ENCODE measurements around the gene RNH1.

Gene RNH1

DNA sequence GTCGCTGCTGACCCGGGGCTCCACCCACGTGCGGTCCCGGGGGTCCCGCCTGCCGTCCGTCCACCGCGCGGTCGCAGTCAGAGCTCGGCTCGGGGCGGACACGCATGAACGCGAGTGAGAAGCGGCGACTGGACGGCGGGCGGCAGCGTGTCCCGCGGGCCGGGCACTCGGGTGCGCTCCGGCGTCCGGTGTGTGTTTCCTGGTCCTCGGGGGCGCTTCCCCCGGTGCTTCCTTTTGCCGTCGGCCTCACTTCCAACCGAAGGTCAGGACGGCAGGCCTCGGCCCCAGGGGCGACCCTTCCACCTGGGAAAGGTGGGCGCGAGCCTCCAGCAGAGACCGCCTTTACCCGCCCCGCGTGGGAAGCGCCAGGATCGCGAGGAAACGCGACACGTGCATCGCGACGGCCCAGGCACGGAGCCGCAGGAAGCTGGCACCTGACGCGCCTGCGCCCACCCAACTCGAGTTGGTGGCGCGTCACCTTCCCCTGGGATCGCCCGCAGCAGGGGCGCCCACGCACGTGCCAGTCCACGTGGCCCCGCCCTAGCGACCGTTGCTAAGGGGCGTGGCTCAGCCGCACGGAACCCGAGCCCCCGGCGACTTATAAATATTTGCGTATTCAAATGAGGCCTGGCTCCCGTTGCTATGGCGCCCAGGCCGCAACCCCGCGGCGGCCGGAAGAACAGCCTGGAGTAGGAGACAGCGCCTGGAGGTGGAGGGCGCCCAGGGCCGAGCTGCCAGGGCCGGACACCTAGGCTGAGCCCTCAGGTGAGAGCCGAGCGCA, 30.0 kb upstream of the RNH1 start, which contains the start of gene LRRC56:
LRRC56 (plus strand) TSS at position 687 of the 781 bp plus-strand sequence. CDS start 3,158 bp downstream, outside the sequence.
- peak; percentile 18 for DNase-seq

DNA sequence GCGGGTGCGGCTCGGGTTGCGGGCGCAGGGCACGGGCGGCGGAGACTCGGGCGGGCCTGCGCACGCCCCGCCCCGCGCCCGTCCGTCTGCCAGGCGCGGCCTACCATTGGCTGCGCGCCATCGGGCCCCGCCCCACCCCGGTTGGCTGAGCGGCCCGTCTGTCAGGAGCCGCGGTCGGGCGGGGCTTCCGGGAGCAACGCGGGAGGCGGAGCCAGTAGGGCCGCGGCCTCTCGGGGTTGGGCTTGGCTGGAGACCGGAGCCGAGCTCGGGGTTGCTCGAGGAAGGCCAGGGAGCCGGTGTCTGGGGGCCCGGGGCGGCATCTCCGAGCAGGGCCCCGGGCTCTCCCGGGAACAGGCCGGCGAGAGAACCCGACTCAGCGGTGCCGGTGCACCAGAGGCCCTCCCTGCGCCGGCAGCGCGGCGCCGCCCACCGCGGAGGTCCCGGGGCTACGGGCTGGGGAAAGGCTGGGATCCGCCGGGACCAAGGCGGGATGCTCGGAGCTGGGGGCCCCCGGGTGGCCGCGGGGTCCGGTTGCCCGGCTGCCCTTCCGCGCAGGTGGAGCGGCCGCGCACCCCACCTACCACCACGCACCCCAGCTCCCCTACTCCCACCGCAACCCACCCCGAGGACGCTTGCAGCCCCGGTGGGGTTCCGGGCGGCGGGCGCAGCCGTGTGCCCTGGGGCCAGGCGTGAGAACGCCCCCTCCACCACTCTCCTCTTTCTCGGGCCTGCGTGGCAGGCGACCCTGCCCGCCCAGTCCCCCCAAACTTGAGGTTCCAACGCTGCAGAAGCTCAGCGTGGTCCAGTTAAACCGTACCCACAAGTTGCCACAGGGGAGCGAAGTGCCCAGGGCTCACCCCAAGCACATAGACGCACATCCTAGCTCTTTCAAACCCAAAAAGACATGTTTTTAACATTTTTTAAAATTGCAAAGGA, 28.7 kb upstream of the RNH1 start, which contains the start of gene HRAS:
HRAS (minus strand) TSS at position 58 of the 936 bp plus-strand sequence.
- peak; percentile 54 for DNase-seq

DNA sequence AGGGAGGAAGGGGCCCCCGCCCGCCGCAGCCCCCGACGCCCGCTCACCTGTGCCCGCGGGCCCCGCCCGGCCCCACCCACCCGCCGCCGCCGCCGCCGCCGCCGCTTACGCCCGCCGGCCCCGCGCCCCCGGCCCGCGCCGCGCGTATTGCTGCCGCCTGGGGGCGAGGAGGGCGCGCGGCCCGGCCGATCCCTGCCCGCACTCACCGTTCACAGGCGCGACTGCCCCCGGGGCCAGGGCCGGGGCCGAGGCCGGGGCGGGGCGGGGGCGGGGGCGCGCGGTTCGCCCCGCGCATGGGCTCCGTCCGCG, 28.1 kb upstream of the RNH1 start:
- DNase-seq, result no peak

DNA sequence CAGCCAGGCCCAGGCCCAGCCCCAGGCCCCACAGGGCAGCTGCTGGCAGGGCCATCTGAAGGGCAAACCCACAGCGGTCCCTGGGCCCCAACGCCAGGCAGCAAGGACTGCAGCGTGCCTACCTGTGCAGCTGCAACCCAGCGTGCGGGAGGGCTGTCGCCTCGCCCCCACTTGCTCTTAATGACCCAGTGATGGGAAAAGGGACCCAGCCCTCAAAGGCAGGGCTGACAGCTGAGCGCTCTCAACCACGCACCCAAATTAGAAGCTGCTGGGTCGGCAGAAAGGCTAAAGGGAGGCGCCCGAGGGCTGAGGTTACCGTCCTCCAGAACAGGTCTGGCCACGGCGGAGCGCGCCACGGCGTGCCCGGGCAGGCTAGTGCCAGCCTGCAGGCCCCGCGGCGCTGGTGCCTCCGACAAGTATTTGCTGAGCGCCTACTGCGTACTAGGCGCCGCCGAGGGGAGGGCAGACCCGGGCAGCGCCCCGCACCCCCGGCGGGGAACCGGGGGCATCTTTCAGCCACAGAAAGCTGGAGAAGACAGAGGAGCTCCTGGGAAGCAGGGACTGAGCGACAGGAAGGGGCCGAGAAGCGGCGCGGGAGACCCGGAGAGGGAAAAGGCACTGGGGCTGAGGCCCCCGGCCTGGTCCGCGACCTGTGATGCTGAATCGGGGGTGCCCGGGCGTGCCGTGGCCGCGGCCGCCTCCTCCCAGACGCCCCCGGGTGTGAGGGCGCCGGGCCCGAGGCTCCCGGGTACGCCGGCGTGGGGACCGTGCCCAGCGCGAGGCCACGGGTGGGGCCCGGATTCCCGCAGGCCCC, 27.6 kb upstream of the RNH1 start:
- no peak for DNase-seq

DNA sequence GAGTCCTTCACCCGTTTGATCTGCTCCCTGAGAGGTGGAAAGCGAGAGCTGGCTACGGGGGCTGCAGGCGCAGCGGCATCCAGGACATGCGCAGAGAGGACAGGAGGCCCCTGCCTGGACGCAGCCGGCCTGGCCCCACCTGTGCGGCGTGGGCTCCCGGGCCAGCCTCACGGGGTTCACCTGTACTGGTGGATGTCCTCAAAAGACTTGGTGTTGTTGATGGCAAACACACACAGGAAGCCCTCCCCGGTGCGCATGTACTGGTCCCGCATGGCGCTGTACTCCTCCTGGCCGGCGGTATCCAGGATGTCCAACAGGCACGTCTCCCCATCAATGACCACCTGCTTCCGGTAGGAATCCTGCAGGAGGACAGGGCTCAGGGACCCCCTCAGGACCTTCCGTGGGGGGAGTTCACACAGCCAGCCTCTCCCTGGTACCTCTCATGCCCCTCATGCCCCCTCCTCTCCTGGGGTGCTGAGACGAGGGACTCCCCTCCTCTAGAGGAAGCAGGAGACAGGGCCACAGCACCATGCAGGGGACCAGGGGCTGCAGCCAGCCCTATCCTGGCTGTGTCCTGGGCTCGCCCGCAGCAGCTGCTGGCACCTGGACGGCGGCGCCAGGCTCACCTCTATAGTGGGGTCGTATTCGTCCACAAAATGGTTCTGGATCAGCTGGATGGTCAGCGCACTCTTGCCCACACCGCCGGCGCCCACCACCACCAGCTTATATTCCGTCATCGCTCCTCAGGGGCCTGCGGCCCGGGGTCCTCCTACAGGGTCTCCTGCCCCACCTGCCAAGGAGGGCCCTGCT, 26.7 kb upstream of the RNH1 start:
- DNase-seq, result no peak

DNA sequence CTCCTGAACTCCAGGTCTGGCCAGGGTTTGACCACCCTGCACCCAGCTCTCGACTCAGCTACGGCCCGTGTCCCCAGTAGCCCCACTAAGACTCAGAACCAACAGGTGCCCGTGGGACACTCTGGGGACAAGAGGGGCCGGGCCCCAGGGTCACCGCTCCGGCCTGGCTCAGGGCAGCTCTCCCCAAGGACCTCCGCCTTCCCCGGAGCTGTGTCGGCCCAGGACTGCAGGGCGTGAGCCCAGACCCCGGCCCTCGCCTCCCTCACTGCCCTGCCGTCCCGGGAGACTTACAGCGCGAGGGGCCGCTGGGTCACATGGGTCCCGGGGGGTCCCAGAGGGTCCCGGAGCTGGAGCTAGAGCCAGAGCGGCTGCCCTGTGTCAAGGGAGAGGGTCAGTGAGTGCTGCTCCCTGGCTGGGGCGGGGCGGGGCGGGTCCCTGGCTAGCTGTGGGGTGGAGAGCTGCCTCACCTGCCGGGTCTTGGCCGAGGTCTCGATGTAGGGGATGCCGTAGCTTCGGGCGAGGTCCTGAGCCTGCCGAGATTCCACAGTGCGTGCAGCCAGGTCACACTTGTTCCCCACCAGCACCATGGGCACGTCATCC, 26.0 kb upstream of the RNH1 start:
- DNase-seq, result no peak

DNA sequence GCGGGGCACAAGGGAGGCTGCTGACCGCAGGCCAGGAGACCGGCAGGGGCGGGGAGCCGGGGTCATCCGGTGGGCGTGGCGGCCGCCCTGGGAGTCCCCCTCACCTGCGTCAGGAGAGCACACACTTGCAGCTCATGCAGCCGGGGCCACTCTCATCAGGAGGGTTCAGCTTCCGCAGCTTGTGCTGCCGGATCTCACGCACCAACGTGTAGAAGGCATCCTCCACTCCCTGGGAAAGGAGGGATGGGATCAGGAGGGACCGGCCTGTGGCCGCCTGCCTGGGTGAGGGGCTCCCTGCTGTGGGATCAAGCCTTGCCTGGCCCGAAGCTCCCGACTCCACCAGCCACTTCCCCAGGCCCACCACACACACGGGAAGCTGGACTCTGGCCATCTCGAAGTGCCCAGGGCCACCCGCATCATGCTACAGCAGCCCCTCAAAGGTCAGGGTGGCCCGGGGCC, 25.5 kb upstream of the RNH1 start:
- DNase-seq, result no peak

DNA sequence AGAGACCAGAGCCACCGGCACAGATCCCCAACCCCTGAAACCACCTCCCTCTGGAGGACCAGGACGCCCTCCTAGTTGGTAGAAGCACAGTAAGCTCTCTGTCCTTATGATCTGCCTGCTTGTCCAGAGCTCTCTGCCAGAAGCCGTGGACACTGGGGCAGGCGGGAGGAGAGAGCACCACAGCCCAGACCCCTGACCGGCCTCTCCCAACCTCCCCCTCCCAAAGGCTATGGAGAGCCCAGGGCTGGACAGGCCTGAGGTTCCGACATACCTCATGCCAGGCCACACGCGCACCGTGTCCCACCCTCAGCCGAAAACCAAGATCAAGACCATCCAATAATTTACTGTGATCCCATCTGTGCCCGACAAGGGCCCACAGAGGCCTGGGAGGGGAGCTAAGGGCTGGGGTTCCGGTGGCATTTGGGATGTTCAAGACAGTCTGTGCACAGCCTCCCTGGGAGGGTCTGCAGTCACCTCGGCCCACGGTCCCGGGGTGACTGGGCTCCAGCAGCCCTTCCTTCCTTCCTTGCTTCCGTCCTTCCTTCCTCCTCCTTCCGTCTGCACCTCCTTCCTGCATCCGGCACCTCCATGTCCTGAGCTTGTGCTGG, 25.0 kb upstream of the RNH1 start:
- DNase-seq, result no peak

DNA sequence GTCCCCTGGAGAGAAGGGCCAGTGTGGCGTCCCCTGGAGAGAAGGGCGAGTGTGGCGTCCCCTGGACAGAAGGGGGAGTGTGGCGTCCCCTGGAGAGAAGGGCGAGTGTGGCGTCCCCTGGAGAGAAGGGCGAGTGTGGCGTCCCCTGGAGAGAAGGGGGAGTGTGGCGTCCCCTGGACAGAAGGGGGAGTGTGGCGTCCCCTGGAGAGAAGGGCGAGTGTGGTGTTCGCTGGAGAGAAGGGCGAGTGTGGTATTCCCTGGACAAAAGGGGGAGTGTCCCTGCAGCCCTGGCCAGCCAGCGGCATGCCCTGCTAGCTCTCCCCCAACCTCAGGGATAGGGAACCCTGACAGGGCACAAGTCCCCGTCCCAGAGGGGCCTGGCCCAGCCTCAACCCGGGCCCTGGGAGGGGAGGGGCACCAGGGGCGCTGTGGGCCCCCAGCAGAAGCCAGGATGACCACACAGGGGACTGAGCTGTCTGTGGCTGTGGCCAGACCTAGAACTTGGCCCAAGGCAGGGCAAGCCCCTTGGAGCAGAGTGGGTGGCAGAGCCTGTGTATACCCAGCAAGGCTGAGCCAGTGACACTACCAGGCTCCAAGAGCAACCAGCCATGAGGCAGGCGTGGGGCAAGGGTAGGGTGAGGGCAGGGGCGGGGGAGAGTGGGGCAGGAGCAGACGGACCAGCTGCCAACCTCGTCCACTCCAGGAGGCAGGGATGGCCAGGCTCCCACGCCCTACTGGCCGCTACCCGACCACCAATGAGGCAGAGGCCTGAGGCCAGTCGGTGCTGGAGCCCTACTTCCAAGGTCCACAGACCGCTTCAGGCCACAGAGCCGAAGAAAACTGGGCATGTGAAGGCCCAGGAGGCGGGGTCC, 24.2 kb upstream of the RNH1 start:
- DNase-seq, result no peak

DNA sequence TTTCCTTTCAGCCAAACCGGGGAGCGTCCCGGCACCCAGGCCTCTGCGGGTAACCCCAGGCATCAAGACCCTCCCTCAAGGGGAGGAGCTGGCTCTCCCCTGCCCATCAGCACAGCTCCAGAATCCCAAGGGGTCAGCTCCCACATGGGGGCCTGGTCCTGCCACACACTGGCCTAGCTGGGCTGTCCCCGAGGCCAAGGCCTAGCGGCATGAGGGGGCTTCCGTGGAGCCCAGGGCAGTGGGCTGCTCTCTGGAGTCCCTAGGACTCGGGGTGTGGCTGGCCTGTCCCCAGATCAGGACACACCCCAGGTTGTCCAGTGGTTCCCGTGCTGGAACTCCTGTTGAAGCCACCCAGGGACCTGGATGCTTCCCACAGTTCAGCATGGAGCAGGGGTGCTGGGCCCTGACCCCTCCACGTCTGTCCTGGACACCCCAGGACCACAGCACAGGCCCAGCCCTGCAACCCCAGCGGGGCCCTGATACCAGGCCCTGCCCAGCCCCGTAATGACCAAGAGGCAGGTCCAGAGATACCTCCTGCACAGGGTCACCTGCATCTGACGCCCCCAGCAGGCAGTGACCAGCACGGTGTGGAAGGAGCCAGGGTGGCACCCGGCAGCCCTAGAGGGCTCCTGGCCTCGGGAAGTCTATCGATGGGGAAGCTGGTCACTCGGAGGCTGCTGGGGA, 22.8 kb upstream of the RNH1 start:
- no peak for DNase-seq

DNA sequence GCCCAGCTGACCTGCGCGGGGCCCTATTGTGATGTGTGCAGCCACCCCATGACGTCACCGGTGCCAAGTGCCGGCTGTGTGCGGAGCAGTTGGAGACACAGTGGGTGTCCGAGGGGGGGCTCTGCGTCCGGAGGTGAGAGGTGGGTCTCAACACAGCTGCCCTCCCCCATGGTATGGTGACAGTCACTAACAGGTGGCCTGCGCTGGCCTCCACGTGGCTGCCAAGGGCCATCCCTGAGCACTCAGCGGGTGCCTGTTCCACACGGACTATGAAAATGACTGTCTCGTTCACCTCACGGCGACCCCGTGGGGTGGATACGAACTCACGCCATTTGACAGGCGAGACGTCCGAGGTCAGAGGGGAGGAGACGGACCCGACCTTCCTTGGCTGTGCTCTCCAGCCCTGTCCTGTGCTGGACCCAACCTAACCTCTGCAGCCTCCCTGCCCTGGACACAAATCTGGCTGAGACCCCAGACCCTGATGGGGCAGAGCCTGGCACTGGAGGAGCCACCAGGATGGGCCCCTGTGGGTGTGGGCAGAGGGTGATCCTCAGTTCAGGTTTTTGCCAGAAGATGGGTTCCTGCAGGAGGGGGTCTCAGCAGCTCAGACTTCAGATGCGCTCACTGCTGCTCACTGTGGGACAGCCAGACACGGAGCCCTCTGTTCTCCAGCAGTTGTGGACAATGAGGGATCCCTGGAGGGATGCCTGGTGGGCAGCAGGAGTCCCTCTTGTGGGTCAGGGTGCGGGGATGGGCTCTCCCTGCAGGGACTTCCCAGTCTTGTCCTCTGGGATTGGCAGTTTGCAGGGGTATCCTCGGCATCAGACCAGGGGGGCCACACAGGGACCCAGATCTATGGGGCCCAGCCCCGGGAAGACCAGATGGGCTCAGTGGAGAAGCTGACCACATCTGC, 22.0 kb upstream of the RNH1 start:
- DNase-seq, result no peak

DNA sequence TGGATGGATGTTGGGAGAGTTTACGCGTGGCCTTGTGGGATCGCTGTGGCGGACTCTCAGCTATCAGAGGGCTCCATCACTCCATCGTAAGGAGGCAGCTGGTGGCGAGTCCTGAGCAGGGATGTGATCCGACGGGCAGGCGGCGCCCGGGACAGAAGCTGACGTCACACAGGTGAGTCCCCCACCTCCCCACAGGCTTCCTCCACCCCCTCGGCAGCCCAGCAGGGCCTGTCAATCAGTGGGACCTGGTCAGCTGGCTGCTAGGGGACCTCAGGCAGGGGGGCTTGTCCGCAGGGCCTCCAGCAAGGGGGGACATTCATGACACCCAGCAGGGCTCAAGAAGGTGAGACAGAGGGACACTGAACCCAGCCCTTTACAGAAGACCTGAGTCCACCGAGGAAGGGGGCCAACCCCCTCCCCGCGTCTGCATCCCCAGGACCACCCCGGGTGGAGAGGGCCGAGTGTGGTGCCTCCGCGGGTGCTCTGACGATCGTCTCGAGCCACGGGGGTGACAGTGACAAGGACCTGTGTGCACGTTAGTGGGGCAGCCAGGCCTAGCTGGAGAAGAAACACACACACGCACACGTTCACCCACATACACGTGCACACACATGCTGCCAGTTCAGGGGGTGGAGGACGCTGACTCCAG, 21.2 kb upstream of the RNH1 start:
- no peak for DNase-seq

DNA sequence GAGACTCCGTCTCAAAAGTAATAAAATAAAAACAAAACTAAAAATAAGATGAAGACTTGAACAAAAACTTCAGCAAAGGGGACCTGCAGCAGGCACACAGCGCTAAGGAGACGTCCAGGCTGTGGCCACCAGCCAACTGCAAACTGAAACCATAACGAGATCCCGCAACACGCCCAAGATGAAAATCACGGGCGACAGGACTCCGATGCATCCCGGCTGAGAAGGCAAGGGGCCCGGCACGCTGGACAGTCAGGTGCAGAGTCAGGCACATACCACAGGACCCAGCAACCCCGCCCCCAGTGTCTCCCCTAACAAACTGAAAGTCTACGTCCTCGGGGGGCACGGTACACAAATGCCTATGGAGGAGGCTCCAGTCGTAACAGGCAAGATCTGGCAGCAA, 19.1 kb upstream of the RNH1 start:
- no peak for DNase-seq

DNA sequence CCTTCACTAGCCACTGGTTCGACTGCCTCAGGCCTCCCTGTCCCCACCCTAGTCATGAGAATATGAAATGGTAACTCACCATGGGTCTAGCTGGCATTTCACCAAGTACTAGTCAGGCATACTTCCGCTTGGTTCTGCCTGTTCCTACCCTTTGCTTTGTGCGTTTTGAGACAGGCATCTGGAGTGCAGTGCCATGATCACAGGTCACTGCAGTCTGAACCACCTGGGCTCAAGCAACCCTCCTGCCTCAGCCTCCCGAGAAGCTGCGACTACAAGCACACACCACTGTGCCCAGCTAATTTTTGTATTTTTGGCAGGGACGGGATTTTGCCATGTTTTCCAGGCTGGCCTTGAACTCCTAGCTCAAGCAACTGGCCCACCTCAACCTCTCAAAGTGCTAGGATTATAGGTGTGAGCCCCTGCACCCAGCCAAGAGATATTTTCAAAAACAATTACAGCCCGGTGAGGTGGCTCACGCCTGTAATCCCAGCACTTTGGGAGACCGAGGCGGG, 14.2 kb upstream of the RNH1 start:
- no peak for DNase-seq

DNA sequence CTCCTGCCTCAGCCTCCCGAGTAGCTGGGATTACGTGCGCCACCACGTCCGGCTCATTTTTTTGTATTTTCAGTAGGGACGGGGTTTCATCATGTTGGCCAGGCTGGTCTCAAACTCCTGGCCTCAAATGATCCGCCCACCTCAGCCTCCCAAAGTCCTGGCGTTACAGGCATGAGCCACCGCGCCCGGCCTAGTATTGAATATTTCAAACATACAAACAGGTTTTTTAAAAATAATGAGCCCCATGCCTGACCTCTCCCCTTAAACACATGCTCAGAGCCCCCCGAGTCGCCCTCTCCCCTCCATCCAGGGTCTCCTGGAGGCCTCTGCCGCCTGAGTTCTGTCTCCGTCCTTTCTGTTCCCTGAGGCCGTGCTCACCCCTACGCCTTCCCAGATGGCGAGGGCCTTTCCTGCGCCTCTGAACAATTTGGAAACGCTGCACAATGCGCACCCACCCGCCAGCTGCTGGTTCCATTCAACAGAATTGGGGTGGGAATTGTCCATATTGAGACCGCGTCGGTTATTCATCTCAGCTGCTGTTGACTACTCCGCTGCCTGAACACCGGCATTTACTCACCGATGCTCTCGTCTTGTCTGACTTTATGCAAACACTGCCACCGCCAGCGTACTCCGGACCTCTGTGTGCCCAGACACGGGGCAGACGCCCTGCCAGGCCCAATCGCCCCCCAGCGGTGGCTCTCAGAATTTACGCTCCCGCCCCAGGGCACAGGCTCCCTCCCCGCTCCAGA, 13.6 kb upstream of the RNH1 start:
- DNase-seq, result no peak

DNA sequence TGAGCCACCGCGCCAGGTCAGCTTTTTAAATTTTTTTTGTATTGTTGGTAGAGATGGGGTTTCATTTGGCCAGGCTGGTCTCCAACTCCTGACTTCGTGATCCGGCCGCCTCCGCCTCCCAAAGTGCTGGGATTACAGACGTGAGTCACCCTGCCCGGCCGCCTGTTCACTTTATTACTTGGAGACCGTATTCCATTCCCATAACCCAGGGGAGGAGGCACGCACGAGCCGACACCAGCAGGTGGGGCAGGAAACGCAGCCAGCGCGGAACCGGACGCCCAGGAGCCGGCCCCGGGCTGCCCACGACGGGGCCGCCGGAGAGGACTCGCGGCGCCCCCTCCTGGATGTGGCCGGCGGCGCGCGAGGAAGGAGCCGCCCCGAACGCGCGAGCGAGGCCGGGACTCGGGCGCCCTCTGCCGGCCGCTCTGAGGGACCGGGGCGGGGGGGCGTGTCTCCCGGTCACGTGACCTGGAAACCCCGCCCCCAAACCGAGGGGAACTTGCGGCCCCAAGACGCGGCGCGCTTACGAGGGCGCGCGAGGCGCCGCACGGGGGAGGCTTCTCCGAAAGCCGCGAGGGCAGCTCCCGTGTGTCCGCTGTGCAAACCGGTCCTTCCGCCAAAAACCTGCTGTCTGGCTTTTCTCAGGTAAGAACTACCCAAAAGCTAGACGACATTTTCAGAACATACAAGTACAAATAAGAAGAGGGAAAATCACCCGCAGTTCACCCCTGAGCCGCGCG, 11.6 kb upstream of the RNH1 start:
- DNase-seq, result peak; percentile 78
